ENCODE data around the gene DISP2.
A peak's percentile ranks its signal among the peaks of the same experiment; 100 is the strongest.

The DISP2 gene

DNA sequence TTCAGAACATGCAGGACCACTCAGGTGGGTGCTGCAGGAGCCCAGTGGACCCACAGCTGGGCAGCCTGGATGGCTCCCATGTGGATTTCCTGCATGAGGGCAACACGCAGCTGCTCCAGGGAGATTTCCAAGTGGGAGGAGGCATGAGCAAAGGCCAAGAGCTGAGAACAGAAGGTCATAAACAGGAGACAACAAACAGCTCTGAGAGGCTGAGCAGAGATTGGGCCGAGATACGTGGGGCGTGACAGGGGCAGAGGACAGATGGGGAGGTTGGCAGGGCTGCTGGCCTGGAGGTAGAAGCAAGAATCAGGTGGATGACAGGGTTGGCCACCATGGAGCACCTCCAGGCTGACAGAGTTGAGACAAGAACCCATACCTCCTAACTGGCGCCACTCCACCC, 4.3 kb upstream of the DISP2 start:
- Histone ChIP-seq H3K36me3 (ENCODE audit: insufficient read depth, low read length) (no peaks in the 10 kb centered on the region), H3K4me1 (ENCODE audit: control insufficient read depth, insufficient read depth, low read length, unreplicated experiment) (peaks cover 4% of the 10 kb centered on the region), H2AFZ (ENCODE audit: low read length, unreplicated experiment) (no peak overlapping the region), H3K27ac (ENCODE audit: low read depth, low read length) (no peak overlapping the region), H3K4me3 (ENCODE audit: low read depth, low read length) (no peak overlapping the region), H3K79me2 (ENCODE audit: control insufficient read depth, insufficient read depth, low read length, unreplicated experiment) (no peaks in the 10 kb centered on the region), H3K27me3 (ENCODE audit: insufficient read depth, low read length) (peaks cover 2% of the 10 kb centered on the region; the same call in 1 of the 2 replicates)

DNA sequence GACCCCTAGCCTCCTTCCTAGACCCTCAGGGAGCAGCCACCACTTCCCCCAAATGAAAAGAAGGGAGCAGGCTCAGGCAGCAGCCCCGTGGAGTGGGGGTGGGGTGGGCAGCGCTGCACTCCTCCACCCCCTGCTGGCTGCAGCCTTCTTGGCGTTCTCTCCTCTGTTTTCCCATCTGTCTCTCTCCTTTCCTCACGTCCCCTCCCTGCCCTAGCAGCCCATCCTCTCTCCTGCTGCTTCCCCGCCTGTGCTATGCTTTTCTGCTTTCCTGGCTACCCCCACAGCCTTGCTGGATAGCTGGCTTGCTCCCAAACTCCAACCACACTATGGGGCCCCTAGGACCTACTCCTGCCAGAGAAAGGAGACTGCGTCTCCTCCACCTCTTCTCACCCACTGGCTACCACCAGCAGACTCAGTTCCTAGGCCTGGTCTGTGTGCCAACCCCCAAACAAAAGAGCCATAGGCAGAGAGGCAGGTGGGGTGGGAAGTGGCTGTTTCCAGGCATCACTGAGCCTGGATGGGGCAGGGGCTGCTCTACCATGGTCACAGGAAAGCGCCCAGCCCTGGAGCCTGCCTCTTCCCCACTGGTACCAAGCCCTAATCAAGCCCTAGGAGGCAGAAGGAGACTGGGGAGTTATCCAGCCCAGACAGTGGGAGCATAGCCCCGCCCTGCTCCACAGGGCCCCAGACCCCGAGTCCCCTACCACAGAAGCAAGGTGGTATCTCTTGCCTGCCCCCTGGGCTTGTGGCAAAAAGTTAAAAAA, 3.4 kb upstream of the DISP2 start:
- no peak overlapping the region for H2AFZ ChIP-seq (ENCODE audit: low read length, unreplicated experiment)
- peaks cover 4% of the 10 kb centered on the region; the same call in 1 of the 2 replicates for H3K27me3 ChIP-seq (ENCODE audit: insufficient read depth, low read length)
- no peaks in the 10 kb centered on the region for H3K79me2 ChIP-seq (ENCODE audit: control insufficient read depth, insufficient read depth, low read length, unreplicated experiment)
- H3K27ac ChIP-seq (ENCODE audit: low read depth, low read length): no peak overlapping the region
- no peak overlapping the region for H3K4me3 ChIP-seq (ENCODE audit: low read depth, low read length)
- peaks cover 9% of the 10 kb centered on the region for H3K4me1 ChIP-seq (ENCODE audit: control insufficient read depth, insufficient read depth, low read length, unreplicated experiment)
- no peaks in the 10 kb centered on the region for H3K36me3 ChIP-seq (ENCODE audit: insufficient read depth, low read length)

DNA sequence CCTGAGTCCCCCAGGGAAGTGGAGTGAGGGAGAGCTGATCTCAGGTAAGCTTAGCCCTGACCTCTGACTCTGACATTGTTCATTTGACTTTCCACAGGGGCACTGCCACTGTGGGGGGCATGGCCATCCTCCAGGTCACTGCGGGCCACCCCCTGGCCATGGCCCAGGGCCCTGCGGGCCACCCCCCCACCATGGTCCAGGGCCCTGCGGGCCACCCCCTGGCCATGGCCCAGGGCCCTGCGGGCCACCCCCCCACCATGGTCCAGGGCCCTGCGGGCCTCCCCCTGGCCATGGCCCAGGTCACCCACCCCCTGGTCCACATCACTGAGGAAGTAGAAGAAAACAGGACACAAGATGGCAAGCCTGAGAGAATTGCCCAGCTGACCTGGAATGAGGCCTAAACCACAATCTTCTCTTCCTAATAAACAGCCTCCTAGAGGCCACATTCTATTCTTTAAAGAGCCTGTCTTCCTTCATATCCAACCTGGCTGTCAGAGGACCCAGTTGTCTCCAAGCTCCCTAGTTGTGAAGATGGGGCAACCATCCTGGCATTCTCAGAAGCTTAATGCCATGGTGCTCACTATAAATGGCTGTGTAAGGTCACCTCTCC, 1.9 kb upstream of the DISP2 start:
- no peak overlapping the region for H3K27ac ChIP-seq (ENCODE audit: low read depth, low read length)
- H3K27me3 ChIP-seq (ENCODE audit: insufficient read depth, low read length): peaks cover 4% of the 10 kb centered on the region; the same call in 1 of the 2 replicates
- H3K79me2 ChIP-seq (ENCODE audit: control insufficient read depth, insufficient read depth, low read length, unreplicated experiment): no peaks in the 10 kb centered on the region
- peaks cover 9% of the 10 kb centered on the region for H3K4me1 ChIP-seq (ENCODE audit: control insufficient read depth, insufficient read depth, low read length, unreplicated experiment)
- no peak overlapping the region for H2AFZ ChIP-seq (ENCODE audit: low read length, unreplicated experiment)
- H3K4me3 ChIP-seq (ENCODE audit: low read depth, low read length): no peak overlapping the region
- H3K36me3 ChIP-seq (ENCODE audit: insufficient read depth, low read length): no peaks in the 10 kb centered on the region

DNA sequence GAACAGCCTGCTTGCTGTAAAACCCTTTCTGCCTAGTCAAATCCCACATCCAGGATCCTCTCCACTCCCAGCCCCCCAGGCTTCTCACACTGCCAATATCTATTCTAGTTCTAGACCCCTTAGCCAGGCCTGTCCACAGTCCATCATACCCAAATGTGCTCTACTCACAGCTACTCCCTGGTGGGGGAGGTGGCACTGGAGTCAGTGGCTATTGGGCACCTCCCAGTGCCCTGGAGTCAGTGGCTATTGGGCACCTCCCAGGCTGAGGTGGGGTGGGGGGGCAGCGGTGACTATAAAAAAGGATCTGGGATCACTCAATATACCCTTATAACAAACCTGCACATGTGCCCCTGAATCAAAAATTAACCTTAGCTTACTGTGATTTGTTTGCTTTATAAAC, 773 bp upstream of the DISP2 start:
- H3K27me3 ChIP-seq (ENCODE audit: insufficient read depth, low read length): peaks cover 4% of the 10 kb centered on the region; the same call in 1 of the 2 replicates
- H2AFZ ChIP-seq (ENCODE audit: low read length, unreplicated experiment): no peak overlapping the region
- peaks cover 9% of the 10 kb centered on the region for H3K4me1 ChIP-seq (ENCODE audit: control insufficient read depth, insufficient read depth, low read length, unreplicated experiment)
- H3K4me3 ChIP-seq (ENCODE audit: low read depth, low read length): peak overlapping the region; percentile 74
- no peak overlapping the region for H3K27ac ChIP-seq (ENCODE audit: low read depth, low read length)
- H3K36me3 ChIP-seq (ENCODE audit: insufficient read depth, low read length): no peaks in the 10 kb centered on the region
- no peaks in the 10 kb centered on the region for H3K79me2 ChIP-seq (ENCODE audit: control insufficient read depth, insufficient read depth, low read length, unreplicated experiment)

DNA sequence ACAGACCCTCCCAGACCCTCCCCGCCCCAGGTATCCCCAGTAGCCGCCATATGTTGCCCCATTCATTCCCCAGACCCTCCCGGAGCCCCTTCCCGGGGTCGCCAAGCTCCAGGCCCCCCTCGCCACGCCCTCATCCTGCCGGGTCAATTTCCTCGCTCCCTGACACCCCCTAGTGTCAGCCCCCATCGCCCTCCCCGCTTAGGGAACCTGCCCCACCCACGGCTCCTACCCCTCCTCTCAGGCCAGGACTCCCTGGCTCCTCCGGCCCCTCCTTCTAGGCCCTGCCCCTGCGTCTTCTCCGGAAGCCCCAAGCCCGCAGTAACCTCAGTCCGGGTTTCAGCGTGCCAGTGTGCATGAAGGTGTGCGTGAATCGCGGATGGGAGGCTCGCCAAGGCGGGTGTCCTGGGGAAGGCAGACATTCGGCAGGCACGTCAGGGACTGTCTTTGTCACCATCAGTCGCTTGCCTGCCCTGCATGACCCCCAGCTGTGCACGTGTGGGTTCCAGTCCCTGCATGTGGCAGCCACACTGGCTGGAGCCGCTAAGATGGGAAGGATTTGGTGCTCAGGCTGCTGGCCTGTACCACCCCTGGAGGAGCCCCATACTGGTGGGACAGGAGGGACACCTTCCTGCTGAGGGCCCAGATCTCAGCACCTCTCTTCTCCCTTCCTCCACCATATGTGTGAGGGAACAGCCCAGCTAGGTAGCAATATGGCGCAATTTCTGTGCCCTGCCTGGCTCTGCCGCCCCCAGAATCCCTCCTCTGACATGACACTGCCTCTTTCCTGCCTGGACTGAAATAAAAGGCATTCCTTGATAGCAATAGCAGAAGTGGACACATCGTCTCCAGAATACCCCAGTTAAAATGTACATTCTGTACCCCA, 693 bp downstream of the DISP2 start:
- H3K4me3 ChIP-seq (ENCODE audit: low read depth, low read length): peak overlapping the region; percentile 74
- peaks cover 9% of the 10 kb centered on the region for H3K4me1 ChIP-seq (ENCODE audit: control insufficient read depth, insufficient read depth, low read length, unreplicated experiment)
- no peaks in the 10 kb centered on the region for H3K36me3 ChIP-seq (ENCODE audit: insufficient read depth, low read length)
- H3K27me3 ChIP-seq (ENCODE audit: insufficient read depth, low read length): peaks cover 4% of the 10 kb centered on the region; the same call in 1 of the 2 replicates
- H2AFZ ChIP-seq (ENCODE audit: low read length, unreplicated experiment): no peak overlapping the region
- H3K27ac ChIP-seq (ENCODE audit: low read depth, low read length): no peak overlapping the region
- no peaks in the 10 kb centered on the region for H3K79me2 ChIP-seq (ENCODE audit: control insufficient read depth, insufficient read depth, low read length, unreplicated experiment)

DNA sequence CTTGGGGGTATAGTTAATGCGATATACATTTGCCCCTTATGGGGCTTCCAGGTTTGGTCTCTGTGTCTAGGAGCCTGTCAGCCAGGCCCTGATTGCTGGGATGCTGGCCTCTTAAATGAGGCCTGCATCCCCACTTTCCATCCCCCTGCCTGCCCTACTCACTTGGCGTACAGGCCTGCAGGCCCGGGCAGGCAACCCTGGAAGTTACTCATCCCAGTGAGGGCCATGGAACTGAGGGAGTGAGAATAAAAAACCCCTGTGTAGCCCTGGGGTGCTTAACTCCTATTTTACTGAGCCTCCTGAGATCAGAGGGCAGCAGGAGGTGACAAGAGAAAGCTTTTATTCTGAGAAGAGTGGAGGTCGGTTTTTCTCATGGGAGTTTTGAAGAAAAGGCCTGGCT, 2.0 kb downstream of the DISP2 start:
- H3K4me3 ChIP-seq (ENCODE audit: low read depth, low read length): no peak overlapping the region
- peaks cover 4% of the 10 kb centered on the region; the same call in 1 of the 2 replicates for H3K27me3 ChIP-seq (ENCODE audit: insufficient read depth, low read length)
- H3K4me1 ChIP-seq (ENCODE audit: control insufficient read depth, insufficient read depth, low read length, unreplicated experiment): peaks cover 9% of the 10 kb centered on the region
- H3K79me2 ChIP-seq (ENCODE audit: control insufficient read depth, insufficient read depth, low read length, unreplicated experiment): no peaks in the 10 kb centered on the region
- H3K27ac ChIP-seq (ENCODE audit: low read depth, low read length): no peak overlapping the region
- H3K36me3 ChIP-seq (ENCODE audit: insufficient read depth, low read length): no peaks in the 10 kb centered on the region
- H2AFZ ChIP-seq (ENCODE audit: low read length, unreplicated experiment): no peak overlapping the region

DNA sequence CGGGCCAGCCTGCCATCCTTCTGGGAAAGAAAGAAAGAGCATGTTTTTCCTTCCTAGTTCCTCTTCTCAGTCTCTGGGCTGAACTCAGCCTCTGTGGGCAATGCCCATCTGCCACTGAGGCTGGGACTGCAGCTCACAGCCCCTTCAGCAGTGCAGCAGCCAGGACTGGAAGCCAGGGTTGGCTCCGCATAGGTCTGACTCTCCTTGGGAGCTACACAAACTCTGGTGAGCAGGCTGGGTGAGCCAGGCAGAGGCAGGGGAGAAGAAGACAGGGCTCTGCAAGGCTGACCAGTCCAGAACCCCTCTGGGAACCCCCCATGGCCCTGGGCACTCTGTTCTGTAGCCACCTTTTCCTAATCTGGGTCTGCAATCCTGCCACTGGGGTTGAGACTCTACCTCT, 3.6 kb downstream of the DISP2 start:
- peaks cover 9% of the 10 kb centered on the region for H3K4me1 ChIP-seq (ENCODE audit: control insufficient read depth, insufficient read depth, low read length, unreplicated experiment)
- H3K4me3 ChIP-seq (ENCODE audit: low read depth, low read length): no peak overlapping the region
- no peaks in the 10 kb centered on the region for H3K79me2 ChIP-seq (ENCODE audit: control insufficient read depth, insufficient read depth, low read length, unreplicated experiment)
- H3K27me3 ChIP-seq (ENCODE audit: insufficient read depth, low read length): peaks cover 4% of the 10 kb centered on the region; the same call in 1 of the 2 replicates
- H2AFZ ChIP-seq (ENCODE audit: low read length, unreplicated experiment): no peak overlapping the region
- no peak overlapping the region for H3K27ac ChIP-seq (ENCODE audit: low read depth, low read length)
- no peaks in the 10 kb centered on the region for H3K36me3 ChIP-seq (ENCODE audit: insufficient read depth, low read length)

DNA sequence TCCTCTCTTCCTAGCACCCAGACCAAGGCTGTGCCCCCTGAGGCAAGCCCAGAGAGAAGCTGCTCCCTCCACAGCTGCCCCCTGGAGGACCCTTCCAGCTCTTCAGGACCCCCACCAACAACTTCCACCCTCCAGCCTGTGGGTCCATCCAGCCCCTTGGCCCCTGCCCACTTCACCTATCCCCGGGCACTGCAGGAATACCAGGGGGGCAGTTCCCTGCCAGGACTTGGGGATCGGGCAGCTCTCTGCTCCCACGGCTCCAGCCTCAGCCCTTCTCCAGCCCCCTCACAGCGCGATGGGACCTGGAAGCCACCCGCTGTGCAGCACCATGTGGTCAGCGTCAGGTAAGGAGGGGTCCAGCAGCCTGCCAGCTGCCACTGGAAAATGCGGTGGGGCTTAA, 5.6 kb downstream of the DISP2 start:
- no peak overlapping the region for H2AFZ ChIP-seq (ENCODE audit: low read length, unreplicated experiment)
- peaks cover 10% of the 10 kb centered on the region for H3K4me1 ChIP-seq (ENCODE audit: control insufficient read depth, insufficient read depth, low read length, unreplicated experiment)
- H3K4me3 ChIP-seq (ENCODE audit: low read depth, low read length): no peak overlapping the region
- peaks cover 3% of the 10 kb centered on the region; the same call in 1 of the 2 replicates for H3K27me3 ChIP-seq (ENCODE audit: insufficient read depth, low read length)
- no peaks in the 10 kb centered on the region for H3K36me3 ChIP-seq (ENCODE audit: insufficient read depth, low read length)
- no peak overlapping the region for H3K27ac ChIP-seq (ENCODE audit: low read depth, low read length)
- no peaks in the 10 kb centered on the region for H3K79me2 ChIP-seq (ENCODE audit: control insufficient read depth, insufficient read depth, low read length, unreplicated experiment)

DNA sequence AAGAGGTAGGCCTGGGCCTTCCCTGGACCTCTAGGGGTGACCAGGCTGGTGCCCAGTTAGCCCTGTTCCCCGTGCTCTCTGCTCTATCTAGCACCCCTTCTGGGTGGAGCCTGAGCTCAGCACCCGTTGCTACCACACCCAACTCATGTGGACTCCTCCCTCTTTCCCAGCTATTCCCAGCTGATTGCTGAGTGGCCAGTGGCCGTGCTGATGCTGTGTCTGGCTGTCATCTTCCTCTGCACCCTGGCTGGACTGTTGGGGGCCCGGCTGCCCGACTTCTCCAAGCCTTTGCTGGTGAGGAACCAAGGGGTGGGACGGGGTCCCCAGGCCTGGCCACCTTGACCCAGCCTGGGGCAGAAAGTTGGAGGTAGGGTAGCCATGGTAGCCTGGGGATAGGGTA, 6.2 kb downstream of the DISP2 start:
- H3K27ac ChIP-seq (ENCODE audit: low read depth, low read length): no peak overlapping the region
- no peak overlapping the region for H3K4me3 ChIP-seq (ENCODE audit: low read depth, low read length)
- H3K79me2 ChIP-seq (ENCODE audit: control insufficient read depth, insufficient read depth, low read length, unreplicated experiment): peaks cover 3% of the 10 kb centered on the region
- H2AFZ ChIP-seq (ENCODE audit: low read length, unreplicated experiment): no peak overlapping the region
- H3K36me3 ChIP-seq (ENCODE audit: insufficient read depth, low read length): no peaks in the 10 kb centered on the region
- H3K27me3 ChIP-seq (ENCODE audit: insufficient read depth, low read length): no peaks in the 10 kb centered on the region
- H3K4me1 ChIP-seq (ENCODE audit: control insufficient read depth, insufficient read depth, low read length, unreplicated experiment): peaks cover 5% of the 10 kb centered on the region

DNA sequence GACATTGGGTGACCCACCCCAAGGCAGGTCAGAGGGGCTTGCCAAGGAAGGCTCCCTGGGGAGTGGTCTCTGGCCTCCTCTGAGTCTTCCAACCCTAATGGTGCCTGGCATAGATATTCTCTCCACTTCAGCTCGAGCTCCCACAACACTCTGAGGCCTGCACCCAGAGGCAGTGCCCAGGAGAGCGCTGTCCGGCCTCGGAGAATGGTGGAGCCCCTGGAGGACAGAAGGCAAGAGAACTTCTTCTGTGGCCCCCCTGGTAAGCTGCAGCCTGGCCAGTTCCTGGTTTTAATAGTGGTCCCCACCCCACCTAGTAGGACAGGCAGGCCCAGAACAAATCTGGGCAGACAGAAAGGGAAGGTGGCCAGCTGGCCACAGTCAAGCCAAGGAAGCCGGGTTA, 7.0 kb downstream of the DISP2 start:
- H3K4me1 ChIP-seq (ENCODE audit: control insufficient read depth, insufficient read depth, low read length, unreplicated experiment): peaks cover 5% of the 10 kb centered on the region
- H3K27ac ChIP-seq (ENCODE audit: low read depth, low read length): no peak overlapping the region
- no peak overlapping the region for H3K4me3 ChIP-seq (ENCODE audit: low read depth, low read length)
- no peaks in the 10 kb centered on the region for H3K36me3 ChIP-seq (ENCODE audit: insufficient read depth, low read length)
- H3K79me2 ChIP-seq (ENCODE audit: control insufficient read depth, insufficient read depth, low read length, unreplicated experiment): peaks cover 5% of the 10 kb centered on the region
- no peak overlapping the region for H2AFZ ChIP-seq (ENCODE audit: low read length, unreplicated experiment)
- no peaks in the 10 kb centered on the region for H3K27me3 ChIP-seq (ENCODE audit: insufficient read depth, low read length)

Measured in ACC112 (cell line).